Uterus (tissue), 2 donors: ENCODE results near the gene CD248.

ENCODE experiments used
- CTCF ChIP-seq, 4 experiments: fragments of 200-600 bp in 2 of 4; fragments of 450-650 bp in 2 of 4; sonication (generic) in 2 of 4; IDR thresholded peaks; one replicate each; pipeline ENCODE4 v1.5.1; 2016 to 2019; ENCODE audit warnings: antibody characterized with exemption in 4 of 4, mild to moderate bottlenecking in 2 of 4, moderate library complexity in 1 of 4
- POLR2A ChIP-seq, 2 donors: fragments of 450-650 bp; IDR thresholded peaks; one replicate each; pipeline ENCODE4 v1.6.1; 2016; ENCODE audit warnings: antibody characterized with exemption in 2 of 2, mild to moderate bottlenecking in 1 of 2, moderate library complexity in 1 of 2

GRCh38 chr11:66283461-66284105 is 33.3 kb downstream of the CD248 start:
- TF ChIP-seq POLR2A (IDR thresholded peaks at IDR 0.05) (no peak), CTCF (IDR thresholded peaks at IDR 0.05) (no peak)
